CD4-positive, alpha-beta T cell treated with Interleukin-4 for 4 hours (primary cell): ENCODE measurements around the gene SLC66A3.

Experiments used
- DNase-seq: peaks from one replicate; pipeline ENCODE4 v3.0.0-alpha.2; 2020

Gene SLC66A3

GRCh38 chr2:11140492-11140891 is 14.8 kb upstream of the SLC66A3 start:
- no peak for DNase-seq

DNA sequence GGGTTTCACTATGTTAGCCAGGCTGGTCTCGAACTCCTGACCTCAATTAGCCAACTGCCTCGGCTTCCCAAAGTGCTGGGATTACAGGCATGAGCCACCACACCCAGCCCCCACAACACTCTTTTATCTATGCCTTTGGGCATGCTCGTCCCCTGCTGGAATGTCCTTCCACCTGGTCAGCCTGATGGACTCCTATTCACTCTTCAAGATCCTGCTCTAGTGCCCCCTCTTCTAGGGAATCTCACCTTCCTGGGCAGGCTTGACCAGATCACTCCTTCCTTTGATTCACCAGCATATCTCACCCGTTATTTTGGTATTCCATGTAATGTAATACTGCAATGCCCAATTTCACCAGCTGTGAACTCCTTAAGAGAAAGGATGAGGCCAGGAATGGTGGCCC is 13.9 kb upstream of the SLC66A3 start:
- no peak for DNase-seq

DNA sequence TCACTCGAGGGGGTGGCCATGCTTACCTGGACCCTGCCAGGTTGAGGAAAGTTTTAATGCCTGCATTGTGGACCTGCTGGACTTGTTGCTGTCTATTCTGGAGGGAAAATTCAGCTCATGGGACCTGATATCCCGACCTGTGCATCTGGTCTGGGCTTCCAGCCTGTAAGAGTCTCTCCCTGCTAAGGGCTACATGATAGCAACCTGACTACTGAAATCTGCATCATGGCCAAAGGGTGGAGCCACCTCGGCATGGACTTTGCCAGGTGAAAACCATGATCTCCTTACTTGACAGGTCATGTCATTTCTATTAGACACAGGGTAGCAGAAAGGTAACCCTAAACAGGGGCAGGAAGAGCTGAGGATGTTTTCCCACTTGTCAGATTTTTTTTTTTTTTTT is 12.9 kb upstream of the SLC66A3 start:
- DNase-seq = no peak

DNA sequence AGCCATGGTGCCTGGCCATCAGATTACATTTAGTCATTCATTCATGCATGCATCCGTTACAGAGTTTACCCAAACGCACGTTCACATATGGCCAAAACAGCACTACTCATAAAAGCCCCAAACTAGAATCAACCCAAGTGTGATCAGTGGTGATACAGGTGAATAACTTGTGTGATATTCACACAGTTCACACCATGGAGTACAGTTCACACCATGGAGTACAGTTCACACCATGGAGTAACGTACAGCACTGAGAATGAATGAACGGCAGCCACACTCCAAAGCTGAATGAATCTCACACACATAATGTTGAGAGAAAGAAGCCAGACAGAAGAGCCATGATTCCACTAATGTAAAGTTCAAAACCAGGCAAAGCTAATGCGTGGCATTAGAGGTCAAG is 12.3 kb upstream of the SLC66A3 start:
- DNase-seq = no peak

DNA sequence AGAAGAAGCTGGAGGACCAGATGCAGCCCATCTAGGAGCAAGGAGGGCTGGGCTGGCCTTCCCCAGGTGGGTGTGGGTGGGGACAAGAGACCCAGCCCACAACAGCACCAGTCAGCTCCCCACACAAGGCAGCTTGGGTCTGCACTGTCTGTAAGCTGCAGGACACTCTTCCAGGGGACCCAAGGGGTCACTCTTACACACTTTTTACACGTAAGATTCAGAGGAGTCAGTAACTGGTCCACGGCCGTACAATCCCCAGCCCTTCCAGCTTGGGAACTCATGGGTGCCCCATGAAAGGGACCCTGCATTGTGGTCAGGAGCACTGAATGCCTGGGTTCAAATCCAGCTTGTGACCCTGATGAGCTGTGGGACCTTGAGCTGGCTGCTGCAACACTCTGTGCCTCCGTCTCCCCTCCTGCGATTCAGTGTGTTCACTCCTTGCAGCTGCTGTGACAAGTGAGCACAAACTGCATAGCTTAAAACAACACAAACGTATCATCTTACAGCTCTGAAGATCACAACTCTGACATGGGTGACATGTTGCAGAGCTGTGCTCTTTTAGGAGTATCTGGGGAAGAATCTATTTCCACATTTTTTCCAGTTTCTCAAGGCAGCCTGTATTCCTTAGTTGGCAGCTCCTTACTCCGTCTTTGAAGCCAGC is 11.1 kb upstream of the SLC66A3 start:
- no peak for DNase-seq

DNA sequence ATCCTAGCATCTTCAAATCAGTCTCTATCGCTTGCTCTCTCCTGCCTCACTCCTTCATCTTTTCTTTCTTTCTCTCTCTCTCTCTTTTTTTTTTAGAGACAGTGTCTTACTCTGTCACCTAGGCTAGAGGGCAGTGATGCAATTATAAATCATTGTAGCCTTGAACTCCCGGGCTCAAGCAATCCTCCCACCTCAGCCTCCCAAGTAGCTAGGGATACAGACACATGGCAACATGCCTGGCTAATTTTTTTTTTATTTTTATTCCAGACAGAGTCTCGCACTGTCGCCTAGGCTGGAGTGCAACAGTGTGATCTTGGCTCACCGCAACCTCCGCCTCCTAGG is 10.6 kb upstream of the SLC66A3 start:
- no peak for DNase-seq

- no peak for DNase-seq
Measured at GRCh38 chr2:11145350-11145749, 9.9 kb upstream of the SLC66A3 start.

GRCh38 chr2:11146076-11146475 is 9.2 kb upstream of the SLC66A3 start:
- no peak for DNase-seq

DNA sequence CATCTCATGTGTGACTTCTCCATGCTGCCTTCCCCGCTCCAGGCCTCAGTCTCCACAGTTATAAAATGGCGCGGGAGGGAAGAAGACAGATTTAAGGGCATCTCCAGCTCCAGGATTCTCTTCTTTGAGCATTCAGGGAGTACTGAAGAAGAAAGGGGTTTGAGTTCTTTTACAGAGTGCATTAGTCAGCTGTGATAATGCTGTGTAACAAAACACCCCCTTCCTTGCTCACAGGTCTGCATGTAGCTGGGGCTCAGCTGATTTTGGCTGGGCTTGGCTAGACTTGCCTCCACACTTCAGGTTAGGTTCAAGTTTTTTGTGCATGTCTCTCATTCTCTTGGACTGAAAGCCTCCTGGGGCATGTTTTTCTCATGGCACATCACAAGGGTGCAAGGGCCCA is 8.0 kb upstream of the SLC66A3 start:
- no peak for DNase-seq

DNA sequence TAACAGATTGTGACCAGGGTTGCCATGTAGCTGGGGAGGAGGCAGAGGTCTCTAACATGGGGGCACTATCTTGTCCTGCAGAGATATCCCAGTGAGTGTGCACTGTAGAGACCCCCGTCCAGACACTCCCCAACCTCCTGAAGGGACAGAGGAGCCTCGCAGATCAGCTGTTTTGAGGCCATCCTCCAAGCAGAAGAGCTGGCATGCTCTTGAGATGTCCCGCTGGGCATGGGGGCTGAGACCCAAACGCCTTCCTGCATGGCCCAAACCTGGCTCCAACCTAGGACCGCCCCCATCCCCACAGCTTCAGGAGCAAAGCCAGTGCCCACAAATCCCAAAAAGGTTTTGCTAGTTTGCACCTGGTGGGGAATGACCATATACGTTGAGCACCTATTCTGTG is 2.7 kb upstream of the SLC66A3 start:
- no peak for DNase-seq

- DNase-seq = no peak
Measured at GRCh38 chr2:11154016-11154922, 998 bp upstream of the SLC66A3 start.

- DNase-seq = peak; percentile 97
Measured at GRCh38 chr2:11154923-11155380, 315 bp upstream of the SLC66A3 start.

DNA sequence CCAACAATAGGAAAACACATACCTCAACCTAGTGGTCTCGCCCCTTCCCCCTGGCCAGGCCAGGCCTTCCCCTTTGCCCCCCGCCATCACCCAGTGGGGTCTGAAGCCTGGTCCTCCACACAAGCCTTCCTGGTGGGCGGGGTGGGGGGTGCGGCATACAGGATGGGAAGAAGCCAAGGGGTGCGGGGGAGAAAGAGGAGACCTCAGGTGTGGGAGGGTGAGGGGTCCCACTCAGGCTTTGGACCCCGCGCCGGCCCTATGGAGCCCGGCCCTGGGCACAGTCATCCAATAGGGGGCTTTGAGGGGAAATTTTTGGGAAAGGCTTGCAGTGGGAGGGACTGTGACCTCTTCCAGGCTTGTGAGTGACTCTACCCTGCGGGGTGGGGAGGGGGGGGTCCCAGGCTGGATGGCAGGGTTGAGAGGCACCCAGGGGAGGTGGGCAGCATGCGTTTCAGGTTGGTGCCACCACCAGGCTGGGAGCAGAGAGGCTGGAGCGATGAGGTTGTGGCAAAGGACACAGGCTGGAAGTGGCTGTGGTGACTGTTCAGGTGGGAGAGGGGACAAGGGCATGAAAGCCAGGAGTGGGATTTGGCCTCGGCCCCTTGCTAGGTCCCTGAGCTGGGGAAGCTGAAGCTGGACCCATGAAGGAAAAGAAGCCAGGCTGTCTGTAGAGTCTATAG is 1.3 kb downstream of the SLC66A3 start:
- no peak for DNase-seq

- no peak for DNase-seq
Measured at GRCh38 chr2:11157296-11157695, 2.0 kb downstream of the SLC66A3 start.

GRCh38 chr2:11157731-11158130 is 2.5 kb downstream of the SLC66A3 start:
- DNase-seq = no peak

- no peak for DNase-seq
Measured at GRCh38 chr2:11158916-11159573, 3.8 kb downstream of the SLC66A3 start.

- no peak for DNase-seq
Measured at GRCh38 chr2:11159574-11160170, 4.4 kb downstream of the SLC66A3 start.

DNA sequence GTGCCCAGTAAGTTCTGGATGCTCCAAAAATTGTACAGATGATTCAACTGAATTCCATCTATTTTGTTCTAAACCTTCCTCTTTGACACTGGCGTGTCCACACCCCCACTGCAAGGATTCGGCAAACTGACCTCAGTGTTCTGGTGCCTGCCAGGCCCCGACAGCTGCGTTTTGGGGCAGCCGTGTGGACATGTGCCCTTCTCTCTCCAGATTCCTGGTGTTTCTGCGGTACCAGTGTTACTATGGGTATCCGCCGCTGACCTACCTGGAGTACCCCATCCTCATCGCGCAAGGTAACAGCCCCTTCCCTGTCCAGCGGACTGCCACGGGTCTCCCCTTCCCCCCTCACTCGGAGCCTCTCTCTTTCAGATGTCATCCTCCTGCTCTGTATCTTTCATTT is 5.0 kb downstream of the SLC66A3 start:
- DNase-seq = no peak

- peak; percentile 26 for DNase-seq
Measured at GRCh38 chr2:11160731-11161455, 5.6 kb downstream of the SLC66A3 start.

DNA sequence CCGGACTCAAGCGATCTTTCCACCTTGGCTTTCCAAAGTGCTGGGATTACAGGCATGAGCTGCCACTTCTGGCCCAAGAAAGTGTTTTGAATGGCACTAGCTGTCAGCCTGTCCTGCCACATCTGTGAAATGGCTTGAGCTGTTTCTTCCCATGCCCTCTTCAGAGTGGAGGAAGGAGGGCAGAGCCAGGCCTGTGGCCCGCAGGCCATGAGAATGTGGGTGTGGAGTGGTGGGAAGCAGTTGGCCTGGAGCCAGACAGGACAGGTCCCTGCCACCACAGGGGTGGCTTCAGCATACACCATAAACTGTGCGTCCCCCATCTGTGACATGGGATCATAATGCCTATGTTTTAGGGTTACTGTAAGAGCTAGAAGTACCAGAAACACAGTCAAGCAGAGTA is 6.5 kb downstream of the SLC66A3 start:
- DNase-seq = no peak

- no peak for DNase-seq
Measured at GRCh38 chr2:11163439-11164317, 8.4 kb downstream of the SLC66A3 start.
